ENCODE data around the gene LDLRAD1. TPM values are rescaled to one million over a fixed set of nuclear protein-coding genes. Genes with fewer than 3 reads are reported as not detected.
A peak's percentile ranks its signal among the peaks of the same experiment; 100 is the strongest.
"Not testable (repeated sequence)": the region's sequence is repeated elsewhere in the genome, so short reads cannot be mapped to it uniquely, and the experiment has no call there.

The LDLRAD1 gene
- total RNA-seq, 1 donor from 2014 or later: not detected

DNA sequence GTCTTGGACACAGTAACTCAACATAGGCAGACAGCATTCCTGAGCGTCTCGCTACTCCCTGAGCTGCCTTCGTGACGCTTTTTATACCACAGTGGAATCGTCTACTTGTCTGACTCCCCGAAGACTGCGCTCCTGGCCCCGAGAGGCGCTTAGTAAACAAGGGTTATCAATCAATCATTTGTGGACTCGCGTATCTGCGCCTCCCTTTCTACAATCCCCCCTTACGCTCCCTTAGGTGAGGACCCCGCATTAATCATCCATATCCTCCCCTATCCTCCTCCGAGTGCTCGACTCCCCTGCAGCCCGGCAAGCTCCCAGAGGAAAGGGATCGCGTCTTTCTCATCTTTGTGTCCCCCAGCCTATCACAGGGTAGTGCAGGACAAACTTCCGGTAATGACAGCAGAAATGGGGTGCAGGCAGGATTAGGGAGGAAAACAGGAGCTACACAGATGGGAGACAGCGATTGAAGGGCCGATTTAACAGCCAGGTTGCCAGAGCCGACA is 34.5 kb upstream of the LDLRAD1 start:
- Histone ChIP-seq H3K27me3 (ENCODE audit: low read depth) (no peaks in the 10 kb centered on the region), H3K4me1 (peaks cover 70% of the 10 kb centered on the region), H3K27ac (replicated peaks) (peak overlapping the region; percentile 97), H3K9me3 (replicated peaks) (no peaks in the 10 kb centered on the region), H3K4me3 (peak overlapping the region; percentile 98), H3K36me3 (peaks cover 2% of the 10 kb centered on the region)
- intact Hi-C loops (cut with micrococcal nuclease): no loop called here
- TF ChIP-seq, protein P1, sequence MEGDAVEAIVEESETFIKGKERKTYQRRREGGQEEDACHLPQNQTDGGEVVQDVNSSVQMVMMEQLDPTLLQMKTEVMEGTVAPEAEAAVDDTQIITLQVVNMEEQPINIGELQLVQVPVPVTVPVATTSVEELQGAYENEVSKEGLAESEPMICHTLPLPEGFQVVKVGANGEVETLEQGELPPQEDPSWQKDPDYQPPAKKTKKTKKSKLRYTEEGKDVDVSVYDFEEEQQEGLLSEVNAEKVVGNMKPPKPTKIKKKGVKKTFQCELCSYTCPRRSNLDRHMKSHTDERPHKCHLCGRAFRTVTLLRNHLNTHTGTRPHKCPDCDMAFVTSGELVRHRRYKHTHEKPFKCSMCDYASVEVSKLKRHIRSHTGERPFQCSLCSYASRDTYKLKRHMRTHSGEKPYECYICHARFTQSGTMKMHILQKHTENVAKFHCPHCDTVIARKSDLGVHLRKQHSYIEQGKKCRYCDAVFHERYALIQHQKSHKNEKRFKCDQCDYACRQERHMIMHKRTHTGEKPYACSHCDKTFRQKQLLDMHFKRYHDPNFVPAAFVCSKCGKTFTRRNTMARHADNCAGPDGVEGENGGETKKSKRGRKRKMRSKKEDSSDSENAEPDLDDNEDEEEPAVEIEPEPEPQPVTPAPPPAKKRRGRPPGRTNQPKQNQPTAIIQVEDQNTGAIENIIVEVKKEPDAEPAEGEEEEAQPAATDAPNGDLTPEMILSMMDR (IDR thresholded peaks at IDR 0.05; ENCODE audit: borderline replicate concordance): no peak
- DNase-seq: no peak

DNA sequence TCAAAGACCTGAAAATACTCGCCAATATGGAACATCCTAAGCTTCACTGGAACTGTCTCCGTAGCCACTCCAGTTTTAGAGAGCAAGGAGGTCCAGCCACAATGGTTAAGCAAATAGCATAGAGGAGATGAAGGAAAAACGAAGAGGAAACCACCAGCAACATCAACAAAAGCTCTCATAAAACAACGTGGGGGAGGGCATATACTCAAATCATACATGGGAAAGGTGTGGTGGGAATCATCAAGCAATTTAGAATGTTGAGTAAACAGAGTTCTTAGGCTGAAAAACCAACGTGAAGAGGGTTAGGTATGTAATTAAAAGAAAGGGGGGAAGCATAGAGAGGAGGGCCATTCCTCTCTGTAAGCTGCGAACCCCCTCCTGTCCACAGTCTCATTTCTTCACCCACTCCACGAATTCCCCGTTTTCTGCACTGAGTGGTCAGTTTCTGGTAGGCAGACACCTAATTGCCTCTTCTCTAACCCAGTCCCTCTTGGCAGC is 34.0 kb upstream of the LDLRAD1 start:
- Histone ChIP-seq H3K27me3 (ENCODE audit: low read depth) (no peaks in the 10 kb centered on the region), H3K4me1 (peaks cover 75% of the 10 kb centered on the region), H3K9me3 (replicated peaks) (no peaks in the 10 kb centered on the region), H3K27ac (replicated peaks) (peak overlapping the region; percentile 97), H3K36me3 (peaks cover 2% of the 10 kb centered on the region), H3K4me3 (peak overlapping the region; percentile 98)
- no peak for DNase-seq
- TF ChIP-seq, protein P1 (IDR thresholded peaks at IDR 0.05; ENCODE audit: borderline replicate concordance): no peak
- intact Hi-C loops (cut with micrococcal nuclease): no loop called here

DNA sequence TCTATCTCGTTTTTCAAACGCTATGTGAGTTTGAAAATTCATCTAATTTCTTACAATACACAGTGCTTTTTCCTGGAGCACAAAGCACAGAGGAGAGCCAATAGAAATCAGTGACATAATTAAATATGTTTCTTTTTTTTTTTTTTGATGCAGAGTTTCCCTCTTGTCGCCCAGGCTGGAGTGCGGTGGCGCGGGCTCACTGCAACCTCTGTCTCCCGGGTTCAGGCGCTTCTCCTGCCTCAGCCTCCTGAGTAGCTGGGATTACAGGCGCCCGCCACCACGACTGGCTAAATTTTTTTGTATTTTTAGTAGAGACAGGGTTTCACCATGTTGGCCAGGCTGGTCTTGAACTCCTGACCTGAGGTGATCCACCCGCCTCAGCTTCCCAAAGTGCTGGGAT is 32.4 kb upstream of the LDLRAD1 start:
- peaks cover 90% of the 10 kb centered on the region for H3K4me1 ChIP-seq
- H3K4me3 ChIP-seq; intact Hi-C loops (cut with micrococcal nuclease); H3K27me3 ChIP-seq (ENCODE audit: low read depth); DNase-seq; H3K36me3 ChIP-seq; H3K9me3 ChIP-seq (replicated peaks); H3K27ac ChIP-seq (replicated peaks): not testable (repeated sequence)

- no peaks in the 10 kb centered on the region for H3K27me3 ChIP-seq (ENCODE audit: low read depth)
- H3K4me1 ChIP-seq: peaks cover 81% of the 10 kb centered on the region
- intact Hi-C loops (cut with micrococcal nuclease): no loop called here
- peaks cover 17% of the 10 kb centered on the region for H3K36me3 ChIP-seq
- H3K27ac ChIP-seq (replicated peaks): no peak overlapping the region
- no peak for DNase-seq
- no peak overlapping the region for H3K4me3 ChIP-seq
- H3K9me3 ChIP-seq (replicated peaks): no peaks in the 10 kb centered on the region
- TF ChIP-seq, protein P1 (IDR thresholded peaks at IDR 0.05; ENCODE audit: borderline replicate concordance): no peak
These were observed 29.7 kb upstream of the LDLRAD1 start for GRCh38 chr1:54047384-54048305.

- Histone ChIP-seq H3K4me3 (no peak overlapping the region), H3K36me3 (peaks cover 25% of the 10 kb centered on the region), H3K27ac (replicated peaks) (no peak overlapping the region), H3K27me3 (ENCODE audit: low read depth) (no peaks in the 10 kb centered on the region), H3K9me3 (replicated peaks) (no peaks in the 10 kb centered on the region), H3K4me1 (peaks cover 73% of the 10 kb centered on the region)
- TF ChIP-seq, protein P1 (IDR thresholded peaks at IDR 0.05; ENCODE audit: borderline replicate concordance): no peak
- no peak for DNase-seq
- intact Hi-C loops (cut with micrococcal nuclease): no loop called here
These were observed 28.8 kb upstream of the LDLRAD1 start for GRCh38 chr1:54046671-54047383.
